Measurements from ENCODE around the gene COA8.

Gene COA8

GRCh38 chr14:103549361-103550311, 13.1 kb upstream of the COA8 start:
- no peak for DNase-seq (ENCODE audit: low read depth in 2 of 2)

- DNase-seq (ENCODE audit: low read depth in 2 of 2), result no peak
Measured at GRCh38 chr14:103550451-103551337, 12.1 kb upstream of the COA8 start.

GRCh38 chr14:103551338-103551762, 11.4 kb upstream of the COA8 start:
- no peak for DNase-seq (ENCODE audit: low read depth in 2 of 2)

GRCh38 chr14:103552011-103552845, 10.5 kb upstream of the COA8 start:
- DNase-seq (ENCODE audit: low read depth in 2 of 2), result no peak

DNA sequence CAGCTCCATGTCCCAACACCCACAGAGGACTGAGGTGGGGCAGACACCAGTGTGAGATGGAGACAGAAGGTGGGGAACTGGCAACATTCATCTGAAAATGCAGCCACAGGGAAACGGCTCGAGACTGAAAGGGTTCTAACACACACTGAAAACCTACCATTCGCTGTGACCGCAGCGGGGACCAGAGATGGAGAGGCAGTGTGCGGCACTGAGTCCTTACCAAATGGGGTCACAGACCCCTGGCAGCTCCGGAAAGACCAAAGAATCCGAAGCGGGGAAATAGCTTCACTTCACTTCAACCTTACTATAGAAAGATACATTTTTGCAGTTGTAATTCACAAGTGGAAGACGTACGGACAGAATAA, 9.9 kb upstream of the COA8 start:
- no peak for DNase-seq (ENCODE audit: low read depth in 2 of 2)

DNA sequence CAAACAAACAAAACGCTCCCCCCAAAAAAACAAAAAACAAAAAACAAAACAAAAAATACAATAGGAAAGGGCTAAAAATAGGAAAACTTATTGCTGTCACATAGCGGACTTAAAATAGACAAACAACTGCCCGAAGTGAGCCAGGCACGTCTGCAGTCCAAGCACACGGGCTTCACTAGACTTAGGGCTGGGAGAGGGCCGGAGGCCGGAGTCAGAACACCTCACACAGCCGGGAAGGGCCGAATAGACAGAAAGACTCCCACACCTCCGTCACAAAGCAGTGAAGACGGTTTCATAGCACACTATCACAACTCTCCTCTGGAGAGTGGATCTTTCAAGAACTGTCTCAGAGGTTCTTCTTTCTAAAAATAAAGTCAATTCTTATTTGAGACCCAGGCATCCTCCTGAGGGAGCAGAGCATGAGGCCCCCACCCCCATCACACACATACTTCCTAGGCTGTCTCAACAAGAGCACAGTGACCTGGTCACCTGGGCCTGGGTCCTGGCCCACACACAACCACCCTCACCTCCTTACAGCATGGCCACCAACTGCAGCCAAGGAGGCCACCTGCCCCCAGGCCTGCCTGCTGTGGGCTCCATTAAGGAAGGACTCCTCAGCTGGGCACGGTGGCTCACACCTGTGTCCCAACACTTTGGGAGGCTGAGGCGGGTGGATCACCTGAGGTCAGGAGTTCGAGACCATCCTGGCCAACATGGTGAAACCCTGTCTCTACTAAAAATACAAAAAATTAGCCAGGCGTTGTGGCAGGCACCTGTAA, 7.0 kb upstream of the COA8 start:
- no peak for DNase-seq (ENCODE audit: low read depth in 2 of 2)

- no peak for DNase-seq (ENCODE audit: low read depth in 2 of 2)
Measured at GRCh38 chr14:103556946-103557758, 5.6 kb upstream of the COA8 start.

DNA sequence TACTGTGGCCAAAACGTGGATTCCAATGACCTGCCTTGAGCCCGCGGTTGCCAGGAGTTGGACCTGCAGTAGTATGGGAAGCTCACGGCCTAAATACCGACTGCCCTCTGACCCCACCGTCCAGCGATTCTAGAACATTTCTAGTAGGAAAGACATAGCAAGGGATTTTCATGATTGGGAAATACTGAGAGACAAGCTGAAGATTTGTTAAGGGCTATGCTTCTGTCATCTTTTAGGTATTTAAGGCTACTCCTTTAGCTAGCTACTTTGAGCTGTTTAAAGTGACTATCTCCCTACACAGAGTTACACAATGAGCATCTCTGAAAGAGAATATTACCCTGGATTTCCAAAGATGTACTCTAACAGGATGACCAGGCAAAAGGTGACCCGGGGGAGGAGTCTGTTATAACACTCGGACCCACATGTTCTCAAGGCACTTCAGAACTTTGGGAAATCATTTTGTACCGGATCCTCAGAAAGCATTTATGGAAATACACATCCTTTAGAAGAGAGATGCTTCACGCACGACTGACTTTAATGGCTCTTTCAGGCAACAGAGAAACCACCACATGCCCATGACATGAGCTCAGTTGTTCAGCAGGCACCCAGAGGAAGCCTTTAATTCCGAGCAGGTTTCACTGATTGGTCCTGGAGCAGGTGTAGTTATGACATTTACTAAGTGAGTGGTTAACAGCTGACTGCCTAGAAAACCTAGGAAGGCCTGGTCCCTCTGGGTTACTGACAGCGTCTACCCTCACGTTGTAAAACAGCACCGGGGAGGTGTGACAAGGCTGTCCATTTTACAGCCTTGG, 4.5 kb upstream of the COA8 start:
- DNase-seq (ENCODE audit: low read depth in 2 of 2), result no peak

- DNase-seq (ENCODE audit: low read depth in 2 of 2), result no peak
Measured at GRCh38 chr14:103559766-103560165, 3.0 kb upstream of the COA8 start.

GRCh38 chr14:103560691-103561090, 2.1 kb upstream of the COA8 start:
- DNase-seq (ENCODE audit: low read depth in 2 of 2), result no peak

DNA sequence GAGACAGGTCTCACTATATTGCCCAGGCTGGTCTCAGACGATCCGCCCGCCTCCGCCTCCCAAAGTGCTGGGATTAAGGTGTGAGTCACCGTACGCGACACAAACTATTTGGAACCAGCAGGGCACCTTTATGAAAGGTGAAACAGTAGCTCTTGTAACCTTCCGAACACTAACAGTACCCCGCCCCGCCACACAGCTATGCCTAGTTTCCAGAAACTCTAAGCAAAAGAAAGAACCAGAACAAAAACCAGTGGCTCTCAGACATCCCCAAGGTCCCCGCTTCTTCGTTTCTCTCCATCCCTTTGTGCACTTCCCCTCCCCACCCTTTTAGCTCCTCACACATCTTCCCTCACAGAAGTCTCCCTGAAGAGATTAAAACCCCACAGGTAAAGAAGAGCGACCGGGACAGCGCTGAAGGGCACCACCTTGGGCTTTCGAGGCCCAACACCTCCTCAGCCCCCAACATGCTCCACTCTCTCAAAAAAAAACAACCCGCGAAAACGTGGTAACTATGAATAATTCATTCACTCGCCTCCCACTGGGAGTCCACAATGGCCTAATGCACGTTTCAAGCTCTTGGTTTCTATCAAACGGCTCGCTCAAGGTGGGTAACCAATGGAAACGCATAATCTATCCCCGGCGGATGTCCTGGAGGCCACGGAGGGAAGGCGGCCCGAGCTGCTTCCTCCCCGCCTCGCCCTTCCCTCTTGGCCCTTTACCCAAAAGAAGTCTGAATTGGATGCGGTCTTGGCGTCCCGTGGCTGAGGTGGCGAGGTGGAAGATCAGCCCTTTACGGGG, 1.2 kb upstream of the COA8 start:
- DNase-seq (ENCODE audit: low read depth in 2 of 2), result no peak

DNA sequence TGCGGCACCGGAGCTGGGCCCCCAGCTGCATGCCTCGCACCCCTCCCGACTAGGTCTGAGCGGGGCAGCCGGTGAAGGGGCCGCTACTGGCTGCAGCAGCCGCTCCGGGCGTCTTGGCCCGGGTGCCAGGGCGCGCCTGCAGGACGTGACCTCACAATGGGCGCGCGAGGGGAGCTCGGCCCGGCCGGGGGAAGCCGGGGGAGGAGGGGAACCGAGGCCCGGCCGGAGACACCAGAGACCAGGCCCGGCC, 656 bp upstream of the COA8 start:
- DNase-seq (ENCODE audit: low read depth in 2 of 2), result no peak

DNA sequence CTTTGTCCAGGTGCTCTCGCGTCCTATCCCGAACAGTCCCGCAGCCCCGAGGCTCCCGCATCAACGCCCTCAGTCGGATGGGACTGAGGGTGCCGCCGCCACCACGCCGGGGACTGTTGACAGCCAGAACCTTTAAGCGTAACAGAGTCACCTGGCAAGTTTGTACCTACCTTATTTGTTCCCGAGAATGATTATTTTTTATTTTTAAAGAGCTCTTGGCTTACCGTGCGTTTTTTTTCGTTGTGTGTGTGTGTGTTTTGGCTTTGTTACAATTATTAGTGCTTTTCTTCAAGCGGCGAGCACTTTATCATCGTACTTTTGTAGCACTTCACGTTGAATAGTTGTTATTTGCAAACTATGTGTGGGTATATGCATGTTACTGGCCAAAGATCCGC, 463 bp downstream of the COA8 start:
- no peak for DNase-seq (ENCODE audit: low read depth in 2 of 2)

DNA sequence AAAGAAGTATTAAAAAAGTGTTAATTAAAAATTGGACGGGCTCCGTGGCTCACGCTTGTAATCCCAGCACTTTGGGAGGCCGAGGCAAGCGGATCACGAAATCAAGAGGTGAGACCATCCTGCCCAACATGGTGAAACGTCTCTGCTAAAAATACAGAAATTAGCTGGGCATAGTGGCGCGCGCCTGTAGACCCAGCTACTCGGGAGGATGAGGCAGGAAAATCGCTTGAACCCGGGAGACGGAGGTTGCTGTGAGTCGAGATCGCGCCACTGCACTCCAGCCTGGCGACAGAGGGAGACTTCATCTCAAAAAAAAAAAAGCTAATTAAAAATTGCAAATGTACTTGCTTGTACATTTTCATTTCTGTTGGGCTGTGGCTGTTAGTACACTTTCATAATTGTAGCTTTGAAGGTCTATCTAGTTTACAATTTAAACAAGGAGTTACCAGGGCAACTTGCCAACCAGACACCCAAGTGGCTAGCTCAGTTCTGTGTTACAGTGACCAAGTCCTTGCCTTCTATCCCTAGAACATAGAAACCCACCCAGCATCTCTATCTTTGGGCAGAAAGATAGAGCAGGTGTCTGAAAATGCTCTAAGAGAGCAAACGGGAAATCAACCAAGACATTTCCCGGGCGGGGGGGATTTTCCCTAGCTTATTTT, 1.2 kb downstream of the COA8 start:
- DNase-seq (ENCODE audit: low read depth in 2 of 2), result no peak

- DNase-seq (ENCODE audit: low read depth in 2 of 2), result no peak
Measured at GRCh38 chr14:103568952-103569351, 6.2 kb downstream of the COA8 start.

GRCh38 chr14:103569408-103569807, 6.6 kb downstream of the COA8 start:
- no peak for DNase-seq (ENCODE audit: low read depth in 2 of 2)

GRCh38 chr14:103574104-103574503, 11.3 kb downstream of the COA8 start:
- no peak for DNase-seq (ENCODE audit: low read depth in 2 of 2)

DNA sequence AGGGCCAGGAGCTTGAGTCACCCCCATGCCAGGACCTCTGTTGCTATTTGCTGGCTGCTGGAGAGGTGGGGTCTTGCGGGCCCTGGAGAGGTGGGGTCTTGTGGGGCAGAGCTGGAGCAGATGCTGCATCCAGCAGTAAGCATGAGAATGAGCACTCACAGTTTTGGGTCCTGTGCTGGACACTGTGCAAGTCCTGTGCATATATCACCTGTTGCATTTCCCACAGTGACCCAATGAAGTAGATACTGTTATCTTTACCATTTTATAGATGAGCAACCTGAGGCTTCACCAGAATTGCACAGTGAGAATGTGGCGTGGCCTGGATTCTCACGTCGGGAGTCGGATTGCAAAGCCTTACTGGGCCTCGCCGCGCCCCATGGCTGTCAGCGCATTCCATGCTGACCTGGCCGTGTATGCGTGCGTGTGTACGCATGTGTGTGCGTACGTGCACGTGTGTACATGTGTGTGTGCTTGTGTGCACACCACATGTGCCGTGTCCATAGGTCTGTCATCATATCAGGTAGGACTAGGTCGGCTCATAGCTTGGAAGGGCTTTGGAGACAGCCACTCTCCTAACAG, 12.0 kb downstream of the COA8 start:
- DNase-seq (ENCODE audit: low read depth in 2 of 2), result no peak

Data from activated CD8-positive, alpha-beta memory T cell treated with anti-CD3 and anti-CD28 coated beads for 4 hours (primary cell).